Activated CD4-positive, alpha-beta T cell treated with anti-CD3 and anti-CD28 coated beads, Interleukin-2, amount 50 U/mL, for 4 hours (primary cell): ENCODE data around the gene RABEP2.
"Not testable (repeated sequence)": the region's sequence is repeated elsewhere in the genome, so short reads cannot be mapped to it uniquely, and the experiment has no call there.

Source experiments
- DNase-seq, 2 experiments: peaks; one replicate each; pipeline ENCODE4 v3.0.0-alpha.2; 2020

Gene RABEP2

DNA sequence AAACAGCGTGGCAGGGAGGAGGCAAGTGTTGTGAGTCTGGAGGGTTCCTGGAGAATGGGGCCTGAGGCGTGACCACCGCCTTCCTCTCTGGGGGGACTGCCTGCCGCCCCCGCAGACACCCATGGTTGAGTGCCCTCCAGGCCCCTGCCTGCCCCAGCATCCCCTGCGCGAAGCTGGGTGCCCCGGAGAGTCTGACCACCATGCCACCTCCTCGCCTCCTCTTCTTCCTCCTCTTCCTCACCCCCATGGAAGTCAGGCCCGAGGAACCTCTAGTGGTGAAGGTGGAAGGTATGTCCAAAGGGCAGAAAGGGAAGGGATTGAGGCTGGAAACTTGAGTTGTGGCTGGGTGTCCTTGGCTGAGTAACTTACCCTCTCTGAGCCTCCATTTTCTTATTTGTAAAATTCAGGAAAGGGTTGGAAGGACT is 6.8 kb upstream of the RABEP2 start, which contains the start of gene CD19:
Gene CD19, plus strand, starts transcription at position 171 of the 425 bp plus-strand sequence. Its CDS starts 30 bp downstream, at position 201.
- no peak for DNase-seq

DNA sequence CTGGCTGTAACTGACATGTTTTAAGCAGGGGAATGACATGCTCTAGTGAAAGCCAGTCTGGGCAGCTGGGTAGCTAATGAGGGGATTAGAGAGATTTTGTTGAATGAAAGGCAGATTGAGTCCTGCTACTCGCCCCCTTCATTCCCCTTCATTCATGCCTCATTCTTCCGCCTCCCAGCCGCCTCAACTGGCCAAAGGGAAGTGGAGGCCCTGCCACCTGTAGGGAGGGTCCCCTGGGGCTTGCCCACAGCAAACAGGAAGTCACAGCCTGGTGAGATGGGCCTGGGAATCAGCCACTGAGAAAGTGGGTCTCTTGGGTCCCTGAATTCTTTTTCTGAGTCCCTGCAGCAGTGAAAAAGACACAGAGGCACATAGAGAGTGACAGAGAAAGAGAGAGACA is 5.6 kb upstream of the RABEP2 start:
- DNase-seq = no peak

DNA sequence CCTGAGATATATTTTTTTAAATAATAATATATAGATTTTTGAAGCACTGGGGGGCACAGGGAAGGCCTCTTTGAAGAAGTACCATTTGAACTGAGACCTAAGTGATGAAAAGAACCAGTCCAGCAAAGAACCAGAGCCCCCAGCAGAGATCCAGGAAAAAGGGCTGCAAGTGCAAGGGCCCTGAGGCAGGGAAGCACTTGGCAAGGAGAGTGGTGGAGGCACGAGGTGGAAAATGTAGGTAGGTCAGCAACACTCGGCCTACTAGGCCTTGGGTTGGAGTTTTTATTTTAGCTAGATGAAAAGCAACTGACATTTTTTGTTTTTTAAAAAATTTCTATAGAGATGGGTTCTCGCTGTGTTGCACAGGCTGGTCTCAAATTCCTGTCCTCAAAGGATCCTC is 5.2 kb upstream of the RABEP2 start:
- no peak for DNase-seq

DNA sequence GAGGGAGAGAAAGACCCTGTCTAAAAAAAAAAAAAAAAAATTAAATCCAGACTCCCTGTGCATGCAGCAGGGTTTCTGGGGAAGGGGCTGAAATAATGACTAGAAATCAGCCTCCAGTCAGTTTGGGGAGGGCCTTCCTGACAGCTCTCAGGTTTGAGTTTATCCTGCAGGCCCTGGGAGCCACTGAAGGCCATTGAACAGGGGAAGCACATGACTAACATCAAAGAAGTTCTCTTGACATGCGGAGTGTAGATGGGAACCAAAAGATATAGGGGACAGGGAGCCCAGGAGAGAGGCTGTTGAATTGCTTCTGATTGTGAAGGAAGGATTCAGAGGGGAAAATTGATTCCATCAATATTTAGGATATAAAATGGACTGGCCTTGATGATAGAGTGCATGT is 2.8 kb upstream of the RABEP2 start:
- DNase-seq = no peak

DNA sequence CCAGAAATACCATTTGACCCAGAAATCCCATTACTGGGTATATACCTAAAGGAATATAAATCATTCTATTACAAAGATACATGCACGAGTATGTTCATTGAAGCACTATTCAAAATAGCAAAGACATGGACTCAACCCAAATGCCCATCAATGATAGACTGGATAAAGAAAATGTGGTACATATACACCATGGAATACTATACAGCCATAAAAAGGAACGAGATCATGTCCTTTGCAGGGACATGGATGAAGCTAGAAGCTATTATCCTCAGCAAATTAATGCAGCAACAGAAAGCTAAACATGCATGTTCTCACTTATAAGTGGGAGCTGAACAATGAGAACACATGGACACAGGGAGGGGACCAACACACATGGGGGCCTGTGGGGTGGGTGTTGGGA is 1.2 kb upstream of the RABEP2 start:
- DNase-seq = not testable (repeated sequence)

DNA sequence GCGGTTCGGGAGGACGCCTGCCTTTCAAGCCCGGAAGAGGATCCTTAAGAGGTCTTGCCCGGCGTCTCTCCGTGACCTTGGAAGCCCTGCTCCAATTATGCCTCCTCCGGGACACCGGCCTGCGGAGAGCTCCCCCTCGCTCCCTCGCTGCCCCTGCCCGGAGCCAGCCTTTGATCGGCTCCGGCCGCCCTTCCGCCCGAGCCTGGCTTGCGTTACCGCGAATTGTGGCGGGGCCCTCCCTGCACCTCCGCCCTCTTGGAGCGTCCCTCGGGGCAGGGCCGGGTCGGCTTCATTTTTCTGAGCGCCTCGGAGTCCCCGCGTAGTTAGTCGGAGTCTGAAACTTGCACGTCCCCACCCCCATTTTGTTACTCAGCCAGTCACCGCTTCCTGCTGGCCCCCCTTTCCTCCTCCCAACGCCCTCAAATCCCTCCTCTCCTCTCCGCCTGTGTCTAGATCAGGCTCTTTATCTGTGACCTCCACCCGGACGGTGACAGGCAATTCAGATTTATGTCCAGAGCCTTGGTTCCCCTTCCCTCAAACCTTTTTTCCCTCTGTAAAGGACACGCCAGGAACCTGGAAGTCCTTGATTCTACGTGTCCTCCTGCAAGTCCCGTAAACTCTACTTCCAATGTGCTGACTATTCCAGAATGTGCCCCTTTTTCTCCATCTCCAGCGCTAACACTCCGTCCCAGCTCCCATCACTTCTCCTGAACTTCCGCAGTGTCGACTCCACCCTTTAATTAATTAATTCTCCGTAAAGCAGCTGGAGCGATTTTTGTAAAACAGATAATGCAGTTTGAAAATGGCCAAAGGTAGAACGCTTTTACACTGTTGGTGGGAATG is 569 bp upstream of the RABEP2 start:
- DNase-seq = peak; percentile 71 to 75

DNA sequence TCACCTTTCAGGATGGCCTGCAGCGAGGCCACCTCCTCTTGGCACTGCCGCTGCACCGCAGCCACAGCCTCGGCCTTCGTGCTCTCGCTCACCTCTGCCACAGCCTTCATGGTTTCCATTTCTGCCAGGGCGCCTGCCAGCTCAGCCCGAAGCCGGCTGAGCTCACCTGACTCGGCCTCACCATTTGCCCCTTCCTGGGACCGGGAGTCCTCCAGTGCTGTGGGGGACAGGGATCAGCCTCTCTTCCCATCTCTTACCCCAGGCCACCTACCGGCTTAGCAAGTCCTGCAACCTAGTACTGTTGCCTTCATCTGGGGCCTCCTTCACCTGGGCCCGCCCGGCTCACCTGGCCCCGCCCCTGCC is 658 bp downstream of the RABEP2 start:
- DNase-seq = no peak

DNA sequence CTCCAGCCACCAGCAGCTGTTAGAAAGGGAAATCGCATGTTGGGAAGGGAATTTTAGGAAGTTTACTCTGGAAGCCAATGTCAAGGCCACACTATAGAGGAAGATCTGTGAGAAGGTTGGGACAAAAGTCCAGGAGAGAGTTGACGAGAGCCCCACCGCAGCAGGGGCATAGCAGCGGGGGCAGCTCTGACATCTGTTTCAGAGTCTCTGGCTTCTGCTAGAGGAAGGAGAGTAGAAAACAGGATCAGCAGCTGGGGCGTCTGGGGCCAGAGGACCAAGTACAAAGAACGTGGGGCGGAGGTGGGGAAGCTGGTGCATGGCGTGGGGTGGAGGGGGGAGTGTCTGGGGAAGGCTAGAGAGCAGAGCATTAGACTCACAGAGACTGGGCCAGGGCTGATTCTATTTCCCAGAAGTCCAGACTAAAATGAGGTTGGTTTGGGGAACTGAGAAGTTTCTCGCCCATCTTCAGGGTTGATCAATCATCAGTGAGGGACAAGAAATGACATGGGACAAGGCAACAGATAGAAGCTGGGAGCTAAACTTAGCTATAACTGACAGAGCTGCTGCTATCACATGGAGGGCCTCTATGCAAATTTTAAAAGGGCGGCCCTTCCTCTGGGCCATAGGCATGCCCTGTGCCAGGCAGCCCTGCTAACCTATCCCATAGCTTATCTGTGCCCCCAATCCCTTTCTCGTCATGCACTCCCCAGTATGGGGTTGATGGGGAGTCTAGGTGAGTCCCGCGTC is 1.2 kb downstream of the RABEP2 start:
- DNase-seq = no peak

DNA sequence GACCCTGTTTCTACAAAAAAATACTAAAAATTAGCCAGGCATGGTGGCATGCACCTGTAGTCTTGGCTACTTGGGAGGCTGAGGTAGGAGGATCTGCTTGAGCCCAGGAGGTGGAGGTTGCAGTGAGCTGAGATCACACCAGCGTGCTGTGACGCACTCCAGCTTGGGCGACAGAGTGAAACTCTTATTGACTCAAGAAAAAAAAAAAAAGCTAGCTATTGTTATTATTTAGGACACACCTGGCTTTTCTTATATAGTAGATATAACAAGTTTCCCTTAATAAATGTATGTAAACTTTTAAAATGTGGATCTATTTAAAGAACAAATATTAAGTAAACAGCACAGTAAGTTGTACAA is 1.8 kb downstream of the RABEP2 start:
- no peak for DNase-seq

DNA sequence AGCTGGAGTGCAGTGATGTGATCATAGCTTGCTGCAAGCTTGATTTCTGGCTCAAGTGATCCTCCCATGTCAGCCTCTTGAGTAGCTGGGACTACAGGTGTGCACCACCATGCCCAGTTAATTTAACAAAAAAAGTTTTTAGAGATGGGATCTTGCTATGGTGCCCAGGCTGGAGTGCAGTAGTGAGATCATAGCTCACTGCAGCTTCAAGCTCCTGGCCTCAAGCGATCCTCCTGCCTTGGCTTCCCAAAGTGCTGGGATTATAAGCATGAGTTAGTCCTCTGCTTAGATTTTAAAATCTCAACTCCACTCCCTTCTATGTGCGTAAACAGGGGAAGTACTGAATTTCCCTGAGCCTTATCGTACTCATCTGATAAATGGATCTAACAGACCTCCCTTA is 6.3 kb downstream of the RABEP2 start:
- DNase-seq = no peak

DNA sequence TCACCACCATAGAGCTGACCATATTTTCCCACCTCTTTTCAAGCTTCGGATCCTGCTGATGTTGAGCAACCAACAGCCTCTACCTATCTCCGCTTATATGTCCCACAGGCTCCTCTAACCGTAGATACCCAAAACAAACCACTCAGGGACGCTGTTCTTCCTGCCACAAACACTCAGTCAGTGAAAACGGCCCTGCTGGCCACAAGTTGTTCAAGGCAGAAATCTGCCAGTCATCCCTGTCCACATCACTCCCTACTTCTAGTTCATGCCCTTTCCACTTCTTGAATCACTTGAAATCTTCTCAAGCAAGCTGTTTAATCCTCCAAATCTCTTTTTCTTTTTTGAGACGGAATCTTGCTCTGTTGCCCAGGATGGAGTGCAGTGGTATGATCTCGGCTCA is 7.9 kb downstream of the RABEP2 start:
- DNase-seq = no peak

DNA sequence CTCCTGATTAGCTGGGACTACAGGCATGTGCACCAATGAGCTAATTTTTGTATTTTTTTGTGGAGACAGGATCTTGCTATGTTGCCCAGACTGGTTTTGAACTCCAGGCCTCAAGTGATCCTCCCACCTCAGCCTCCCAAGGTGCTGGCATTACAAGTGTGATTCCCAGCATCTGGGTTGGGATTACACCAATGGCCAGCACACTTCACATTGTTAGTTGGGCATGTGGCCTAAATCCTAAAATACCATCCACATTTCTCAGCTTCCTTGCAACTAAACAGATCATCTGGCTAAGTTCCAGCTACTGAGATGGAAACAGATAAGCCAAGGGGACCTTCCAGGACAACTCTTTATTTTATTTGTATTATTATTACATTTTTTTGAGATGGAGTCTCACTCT is 9.9 kb downstream of the RABEP2 start:
- no peak for DNase-seq

DNA sequence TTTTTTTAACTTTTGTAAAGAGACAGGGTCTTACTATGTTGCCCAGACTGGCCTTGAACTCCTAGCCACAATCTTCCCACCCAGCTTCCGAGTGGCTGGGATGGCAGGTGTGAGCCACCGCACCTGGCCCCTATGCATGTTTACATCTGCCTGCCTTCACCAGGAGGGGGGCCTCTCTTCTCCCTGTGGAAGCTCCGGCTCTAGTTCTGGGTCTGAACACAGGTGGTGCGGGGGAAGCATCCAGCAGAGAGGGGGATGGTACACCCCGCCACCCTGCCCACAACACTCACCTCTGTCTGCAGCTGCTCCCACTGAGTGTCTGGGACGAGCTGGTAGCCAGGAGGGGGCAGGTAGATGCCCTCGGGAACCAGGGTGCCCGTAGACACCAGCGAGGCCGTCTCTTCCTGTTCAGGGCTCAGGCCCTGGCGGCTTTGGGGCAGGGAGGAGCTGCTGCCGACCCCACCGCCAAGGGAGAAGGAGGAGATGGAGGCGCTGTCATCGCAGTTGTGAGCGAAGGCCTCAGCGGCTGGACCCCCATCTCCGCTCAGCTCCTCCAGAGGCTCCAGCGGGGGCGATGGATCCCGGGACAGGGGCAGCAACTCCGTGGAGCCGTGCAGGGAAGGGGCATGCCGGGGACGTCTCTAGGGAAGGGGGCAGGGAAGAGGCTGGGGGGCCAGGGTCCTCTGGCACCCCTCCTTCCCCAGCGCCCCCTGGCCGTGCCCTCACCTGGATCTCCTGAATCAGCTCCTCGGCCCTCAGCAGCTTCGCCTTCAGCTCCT is 10.9 kb downstream of the RABEP2 start:
- DNase-seq = no peak

DNA sequence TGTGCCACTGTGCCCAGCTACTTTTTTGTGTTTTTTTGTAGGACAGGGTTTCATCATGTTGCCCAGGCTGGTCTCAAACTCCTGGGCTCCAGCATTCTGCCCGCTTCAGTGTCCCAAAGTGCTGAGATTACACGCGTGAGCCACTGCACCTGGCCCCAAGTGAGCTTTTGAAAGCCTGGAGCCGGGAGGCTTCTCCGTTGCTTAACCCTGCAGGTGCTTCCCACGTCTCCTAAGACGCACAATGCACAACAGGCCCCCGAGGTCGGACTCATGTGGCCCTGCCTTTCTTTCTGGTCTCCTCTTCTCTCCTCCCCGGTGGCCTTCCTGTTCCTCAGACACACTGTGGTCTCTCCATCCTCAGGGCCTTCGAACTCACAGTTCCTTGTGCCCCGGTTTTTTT is 12.5 kb downstream of the RABEP2 start:
- no peak for DNase-seq

DNA sequence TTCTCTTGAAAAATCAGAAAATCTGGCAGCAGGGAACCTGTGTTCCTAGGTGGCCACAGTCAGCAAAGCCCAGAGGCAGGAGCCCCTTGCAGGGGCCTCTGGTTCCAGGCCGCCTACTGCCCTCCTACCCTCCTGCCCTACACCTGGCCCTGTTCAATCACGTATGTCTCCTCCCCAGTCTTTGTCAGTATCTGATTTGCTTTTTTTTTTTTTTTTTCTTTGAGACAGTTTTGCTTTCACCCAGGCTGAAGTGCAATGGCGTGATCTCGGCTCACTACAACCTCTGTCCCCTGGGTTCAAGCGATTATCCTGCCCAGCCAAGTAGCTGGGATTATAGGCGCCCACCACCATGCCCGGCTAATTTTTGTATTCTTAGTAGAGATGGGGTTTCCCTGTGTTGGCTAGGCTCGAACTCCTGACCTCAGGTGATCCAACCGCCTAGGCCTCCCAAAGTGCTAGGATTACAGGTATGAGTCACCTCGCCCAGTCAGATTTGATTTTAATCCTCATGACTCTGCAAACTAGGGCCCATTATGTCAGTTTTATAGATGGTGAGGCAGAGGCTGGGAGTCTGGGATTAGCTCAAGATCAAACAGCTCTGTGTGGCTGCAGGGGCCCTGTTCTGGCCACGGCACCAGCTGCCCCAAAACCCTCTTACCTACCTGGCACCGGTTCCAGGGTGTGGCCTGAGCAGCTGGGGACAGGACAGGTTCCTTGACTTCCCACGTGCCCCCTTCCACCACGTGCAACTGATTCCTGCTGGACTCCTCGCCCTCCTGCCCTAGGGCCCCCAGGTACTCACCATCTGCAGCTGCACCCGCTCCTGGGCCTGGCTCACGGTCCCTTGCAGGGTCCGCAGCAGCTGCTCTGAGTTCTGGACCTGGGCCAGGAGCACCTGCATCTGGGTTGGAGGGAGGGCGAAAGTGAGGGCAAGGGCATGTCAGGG is 14.7 kb downstream of the RABEP2 start:
- no peak for DNase-seq

DNA sequence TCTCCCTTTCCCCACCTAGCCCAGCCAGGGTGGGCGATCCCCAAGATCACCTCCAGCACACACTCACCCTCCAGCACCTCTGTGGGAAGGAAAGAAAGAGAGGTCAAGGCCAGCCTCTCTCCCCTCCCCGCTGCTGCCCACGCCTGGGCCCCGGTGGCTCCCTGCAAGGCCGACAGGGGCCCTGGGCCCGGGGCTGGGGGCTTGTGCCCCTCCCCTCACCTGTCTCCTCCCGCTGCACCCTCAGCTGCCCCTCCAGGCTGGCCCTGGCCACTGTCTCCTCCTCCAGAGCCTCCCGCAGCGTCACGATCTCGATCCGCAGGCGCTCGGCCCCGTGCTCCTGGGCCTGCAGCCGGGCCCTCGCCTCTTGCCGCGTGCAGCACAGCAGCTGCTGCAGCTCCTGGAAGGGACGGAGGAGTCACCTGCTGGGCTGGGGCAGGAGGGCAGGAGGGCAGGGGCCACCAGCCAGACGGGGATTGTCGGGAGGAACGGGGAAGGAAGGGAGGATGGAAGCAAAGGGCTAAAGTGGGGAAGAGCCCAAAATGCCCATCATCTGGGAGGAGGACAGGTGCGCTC is 19.2 kb downstream of the RABEP2 start:
- DNase-seq = no peak

DNA sequence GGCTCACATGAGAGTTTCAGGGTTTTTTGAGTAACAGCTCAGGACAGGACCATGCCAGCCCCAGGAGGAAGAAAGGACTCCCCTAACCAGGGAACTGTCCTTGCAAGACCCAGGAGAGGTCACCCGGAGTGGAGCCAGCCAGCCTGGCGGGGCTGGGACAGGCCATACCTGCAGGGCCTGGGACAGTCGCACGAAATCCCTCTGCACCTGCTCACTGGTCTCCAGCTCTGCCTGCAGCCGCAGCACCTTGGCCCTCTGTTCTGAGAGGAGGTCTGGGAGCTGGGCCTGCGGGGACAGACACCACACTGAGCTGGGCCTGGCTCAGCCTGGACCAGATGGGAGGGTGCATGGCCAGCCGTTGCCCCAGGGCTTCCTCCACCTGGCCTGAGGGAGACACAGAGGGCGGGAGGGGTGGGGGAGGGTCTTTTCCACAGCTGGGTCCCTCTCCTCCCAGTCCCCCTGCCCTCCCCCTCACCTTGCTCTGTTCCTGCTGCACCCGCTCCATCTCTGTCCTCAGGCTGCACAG is 19.7 kb downstream of the RABEP2 start:
- no peak for DNase-seq

DNA sequence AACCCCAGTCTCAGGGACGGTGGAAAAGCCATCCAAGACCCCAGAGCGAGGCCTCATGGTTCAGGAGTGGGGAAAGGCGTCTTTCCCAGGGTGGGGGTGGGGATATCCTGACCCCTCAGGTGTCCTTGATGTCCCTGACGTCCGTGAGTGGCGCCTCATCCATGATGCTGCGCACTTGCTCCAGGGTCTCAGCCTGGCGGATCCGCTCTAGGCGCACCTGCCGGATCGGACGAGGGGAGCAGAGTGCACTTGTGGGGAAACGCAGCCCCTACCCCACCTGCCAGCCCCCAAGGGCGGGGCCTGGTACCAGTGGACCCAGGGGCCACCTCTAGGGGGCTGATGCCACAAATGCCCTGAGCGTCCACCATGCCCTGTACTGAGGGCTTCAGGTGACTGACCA is 20.2 kb downstream of the RABEP2 start:
- DNase-seq = no peak

DNA sequence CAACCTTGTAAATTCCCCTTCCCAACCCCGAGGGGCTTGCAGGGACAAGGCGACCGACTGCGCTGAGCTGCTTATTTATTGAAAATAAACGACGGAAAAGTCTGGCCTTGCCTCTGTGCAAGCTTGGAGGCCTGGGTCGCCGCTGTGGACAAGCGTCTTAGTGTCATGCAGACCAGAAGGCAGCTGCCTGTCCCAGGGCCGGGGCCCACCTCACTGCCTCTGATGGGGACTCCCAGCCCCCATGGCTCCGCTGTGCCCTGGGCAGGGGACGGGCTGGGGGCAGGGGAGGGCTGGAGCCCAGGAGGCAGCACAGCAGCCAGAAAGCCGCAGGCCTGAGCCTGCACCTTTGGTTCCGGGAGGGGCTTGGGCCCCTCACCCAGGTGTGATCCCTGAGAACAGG is 20.7 kb downstream of the RABEP2 start:
- DNase-seq = no peak

DNA sequence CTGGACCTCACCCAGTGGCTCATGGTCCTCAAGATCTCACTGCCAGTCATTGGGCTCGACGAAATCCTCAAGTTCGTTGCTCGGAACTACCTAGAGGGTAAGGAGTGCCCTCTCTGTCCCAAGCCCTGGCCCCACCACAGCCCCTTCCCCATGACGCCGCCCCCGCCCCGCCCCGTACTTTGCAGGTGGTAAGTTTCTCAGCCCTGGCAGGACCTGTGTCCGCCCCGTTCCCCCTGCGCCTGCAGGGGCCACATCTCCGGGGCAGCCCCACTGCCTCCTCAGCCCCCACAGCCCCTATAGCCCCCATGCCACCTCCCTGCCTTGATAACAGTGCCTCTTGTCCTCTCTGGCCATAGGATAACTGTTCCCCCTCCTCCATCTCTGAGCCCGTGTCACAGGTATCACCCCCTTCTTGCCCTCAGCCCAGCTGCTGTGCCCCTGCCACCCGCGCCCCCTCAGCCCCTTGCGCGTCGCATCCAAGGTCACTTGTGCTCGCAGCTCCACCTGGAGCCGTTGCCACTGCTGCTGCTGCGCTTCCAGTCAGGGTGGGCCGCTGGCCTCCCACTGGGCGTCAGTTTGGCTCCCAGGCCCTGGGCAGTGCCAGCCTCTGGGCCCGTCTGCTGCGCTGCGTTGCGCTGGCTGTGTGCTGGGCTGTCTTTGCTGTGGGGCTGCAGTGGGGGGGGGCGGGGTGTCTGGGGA is 21.5 kb downstream of the RABEP2 start:
- DNase-seq = no peak

DNA sequence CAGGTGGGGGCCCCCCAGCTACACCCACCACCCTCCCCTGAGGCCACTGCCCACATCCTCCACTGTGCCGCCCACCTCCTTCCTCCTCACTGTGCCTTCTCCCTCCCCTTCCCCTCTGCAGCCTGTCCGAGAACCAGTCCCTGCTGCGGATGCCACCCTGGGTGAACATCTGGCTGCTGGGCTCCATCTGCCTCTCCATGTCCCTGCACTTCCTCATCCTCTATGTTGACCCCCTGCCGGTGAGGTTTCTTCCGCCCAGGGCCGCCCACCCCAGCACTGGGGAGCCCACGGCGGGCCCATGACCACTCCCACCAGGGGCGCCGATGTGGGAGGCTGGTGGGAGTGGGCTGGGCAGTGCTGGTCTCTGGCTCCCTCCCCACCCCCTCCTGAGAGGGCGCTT is 22.1 kb downstream of the RABEP2 start:
- DNase-seq = no peak
